UCSD-AML1 (cell line): ENCODE results near the gene THAP9.

ENCODE experiments used
- DNase-seq: peaks from one replicate; lab custom pipeline; 2025; ENCODE audit not compliant: unreplicated experiment; lab: John Stamatoyannopoulos, UW

The THAP9 gene

DNA sequence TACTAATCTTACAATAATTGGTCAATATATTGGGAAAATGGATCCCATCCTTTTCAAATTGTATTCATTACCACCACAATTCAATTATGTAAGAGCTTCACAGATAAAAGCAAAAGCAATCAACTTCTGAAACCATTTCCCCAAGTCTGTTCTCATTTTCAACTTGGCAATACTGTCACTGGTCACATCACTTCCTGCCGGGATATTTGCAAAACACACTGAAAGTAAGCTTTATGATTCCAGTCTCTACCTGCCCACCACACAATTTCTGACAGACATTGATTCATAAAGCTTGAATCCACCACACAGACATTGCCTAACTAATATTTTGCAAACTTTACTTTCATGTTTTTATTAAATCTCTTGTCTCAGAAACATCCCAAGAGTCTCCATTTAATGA is 56.5 kb downstream of the THAP9 start:
- no peak for DNase-seq

GRCh38 chr4:82965763-82966162 is 65.2 kb downstream of the THAP9 start:
- no peak for DNase-seq

- DNase-seq, result no peak
Measured at GRCh38 chr4:82968972-82969371, 68.4 kb downstream of the THAP9 start.

- no peak for DNase-seq
Measured at GRCh38 chr4:82969414-82969813, 68.9 kb downstream of the THAP9 start.
